Measurements from ENCODE around the gene PPRC1. TPM values are rescaled to one million over a fixed set of nuclear protein-coding genes. Genes with fewer than 3 reads are reported as not detected.

PPRC1 gene
- total and polyA plus RNA-seq, 4 donors = 4.9 to 10.1 (median 8.7) TPM

- peaks cover 3 to 35% (median 17%) of the 10 kb centered on the region in 4 donors for H3K36me3 ChIP-seq (ENCODE audit: control insufficient read depth in 4 of 4, insufficient read depth in 3 of 4, low read depth in 1 of 4, low read length in 3 of 4)
- H3K4me1 ChIP-seq (ENCODE audit: control insufficient read depth in 4 of 4, insufficient read depth in 4 of 4, low read length in 3 of 4) = peaks cover 2 to 19% (median 12%) of the 10 kb centered on the region in 4 donors
- H3K4me3 ChIP-seq (ENCODE audit: low read depth in 1 of 3, low read length in 3 of 3) = peak overlapping the region in 2 of 3 donors; percentile 29 to 39
- H3K27ac ChIP-seq (ENCODE audit: low read depth in 1 of 2, low read length in 2 of 2) = peak overlapping the region; percentile 85 to 90
- no peak for DNase-seq (ENCODE audit: low spot score)
- H3K9me3 ChIP-seq (ENCODE audit: control insufficient read depth in 4 of 4, low read length in 3 of 4) = no peaks in the 10 kb centered on the region
- WGBS = 85% methylated on average over 3 of the region's 3 CpGs
- H3K27me3 ChIP-seq (ENCODE audit: control insufficient read depth in 4 of 4, insufficient read depth in 4 of 4, low read length in 3 of 4) = no peaks in the 10 kb centered on the region
- no peak overlapping the region for H3K9ac ChIP-seq (ENCODE audit: low read depth in 1 of 2, low read length in 2 of 2)
- no peak for TF ChIP-seq HNF4G (IDR thresholded peaks at IDR 0.05)
- TF ChIP-seq CTCF (IDR thresholded peaks at IDR 0.05; ENCODE audit: low read depth, low read length, missing input control) = no peak
- TF ChIP-seq YY1 (IDR thresholded peaks at IDR 0.05) = no peak
- TF ChIP-seq FOXA2 (IDR thresholded peaks at IDR 0.05) = no peak
- TF ChIP-seq ZBTB33 (IDR thresholded peaks at IDR 0.05) = no peak
- TF ChIP-seq FOXA1 (IDR thresholded peaks at IDR 0.05) = no peak
- TF ChIP-seq ATF3 (IDR thresholded peaks at IDR 0.05) = no peak
- TF ChIP-seq RAD21 (IDR thresholded peaks at IDR 0.05) = no peak
- no peak for TF ChIP-seq HNF4A (conservative IDR thresholded peaks at IDR 0.05)
- no peak for TF ChIP-seq JUND (IDR thresholded peaks at IDR 0.05)
- no peak for TF ChIP-seq EGR1 (IDR thresholded peaks at IDR 0.05; ENCODE audit: low read depth in 2 of 2)
- no peak for TF ChIP-seq TAF1 (conservative IDR thresholded peaks at IDR 0.05)
- TF ChIP-seq MAX (IDR thresholded peaks at IDR 0.05) = no peak
- TF ChIP-seq NR2F2 (IDR thresholded peaks at IDR 0.05) = no peak
Observed at GRCh38 chr10:102150970-102151773, 18.3 kb downstream of the PPRC1 start.

- H3K27me3 ChIP-seq (ENCODE audit: control insufficient read depth in 4 of 4, insufficient read depth in 4 of 4, low read length in 3 of 4) = no peaks in the 10 kb centered on the region
- peak within 1 kb of the TSS; percentile 85 to 90 for H3K27ac ChIP-seq (ENCODE audit: low read depth in 1 of 2, low read length in 2 of 2)
- peaks cover 2 to 25% (median 12%) of the 10 kb centered on the region in 4 donors for H3K4me1 ChIP-seq (ENCODE audit: control insufficient read depth in 4 of 4, insufficient read depth in 4 of 4, low read length in 3 of 4)
- 9% methylated on average over 59 of the region's 59 CpGs for whole genome bisulfite sequencing
- peak within 1 kb of the TSS; percentile 18 to 98 for H3K9ac ChIP-seq (ENCODE audit: low read depth in 1 of 2, low read length in 2 of 2)
- no peaks in the 10 kb centered on the region for H3K9me3 ChIP-seq (ENCODE audit: control insufficient read depth in 4 of 4, low read length in 3 of 4)
- H3K36me3 ChIP-seq (ENCODE audit: control insufficient read depth in 4 of 4, insufficient read depth in 3 of 4, low read depth in 1 of 4, low read length in 3 of 4) = peaks cover 3 to 29% (median 18%) of the 10 kb centered on the region in 4 donors
- peak within 1 kb of the TSS; percentile 70 to 100 (median 77) for H3K4me3 ChIP-seq (ENCODE audit: low read depth in 1 of 3, low read length in 3 of 3)
- peak; percentile 99 for DNase-seq (ENCODE audit: low spot score)
- TF ChIP-seq TAF1 (conservative IDR thresholded peaks at IDR 0.05) = peak; percentile 31
- TF ChIP-seq GABPA (IDR thresholded peaks at IDR 0.05 in 1 of 2, conservative IDR thresholded peaks at IDR 0.05 in 1 of 2) = peak; percentile 93 to 97
- peak; percentile 97 for TF ChIP-seq SP1 (IDR thresholded peaks at IDR 0.05)
- peak; percentile 93 for TF ChIP-seq ZBTB33 (IDR thresholded peaks at IDR 0.05)
- TF ChIP-seq ATF3 (IDR thresholded peaks at IDR 0.05) = peak; percentile 84
- no peak for TF ChIP-seq CTCF (IDR thresholded peaks at IDR 0.05; ENCODE audit: low read depth, low read length, missing input control)
- no peak for TF ChIP-seq FOXA2 (IDR thresholded peaks at IDR 0.05)
- TF ChIP-seq HNF4A (conservative IDR thresholded peaks at IDR 0.05) = peak; percentile 36 to 37
- TF ChIP-seq EGR1 (IDR thresholded peaks at IDR 0.05; ENCODE audit: low read depth in 2 of 2) = peak; percentile 77 to 89
- TF ChIP-seq RAD21 (IDR thresholded peaks at IDR 0.05) = peak in 1 of 2 donors; percentile 22
- TF ChIP-seq FOXA1 (IDR thresholded peaks at IDR 0.05) = peak; percentile 56
- peak; percentile 65 to 83 for TF ChIP-seq JUND (IDR thresholded peaks at IDR 0.05)
- peak; percentile 95 for TF ChIP-seq NR2F2 (IDR thresholded peaks at IDR 0.05)
- peak; percentile 99 for TF ChIP-seq YY1 (IDR thresholded peaks at IDR 0.05)
- TF ChIP-seq HNF4G (IDR thresholded peaks at IDR 0.05) = no peak
- TF ChIP-seq MAX (IDR thresholded peaks at IDR 0.05) = peak; percentile 94
- peak; percentile 78 to 85 for TF ChIP-seq RXRA (IDR thresholded peaks at IDR 0.05)
Observed at GRCh38 chr10:102151774-102152544, 19.1 kb downstream of the PPRC1 start, which contains the start of gene NOLC1. Gene NOLC1, plus strand, starts transcription at chr10:102152389. Its CDS starts 22 bp downstream, at chr10:102152411.
